Panc1 (cell line): ENCODE measurements around the gene OR13C2. TPM values are rescaled to one million over a fixed set of nuclear protein-coding genes. Genes with fewer than 3 reads are reported as not detected.

Source experiments
- ATAC-seq: fragments of 200-7000 bp; cut with Tn5 transposase; 2 replicates; pipeline ENCODE4 v1.9.1; 2020; ENCODE audit warnings: mild to moderate bottlenecking, moderate library complexity
- BruUV-seq: library from RNA; stranded (reverse); fragments of 400-500 nt; replicated peaks from 2 replicates; lab custom pipeline; 2021; lab: Mats Ljungman, UMichigan
- CTCF ChIA-PET: fragments of 300-600 bp; sonication (Branson Sonifier 250); formaldehyde crosslinking; loops from one replicate; lab custom pipeline; 2022; ENCODE audit warnings: antibody characterized with exemption; lab: Charles Lee
- POLR2A ChIA-PET: fragments of 300-600 bp; sonication (Branson Sonifier 250); formaldehyde crosslinking; loops from one replicate; lab custom pipeline; 2022; ENCODE audit warnings: antibody characterized with exemption; lab: Charles Lee
- DNase-seq: peaks from one replicate; pipeline ENCODE4 v3.0.0-alpha.2; 2010; ENCODE audit warnings: low read depth, low spot score
- H3K27ac ChIP-seq: 2 replicates; pipeline ENCODE4 v1.5.1; 2011; ENCODE audit warnings: mild to moderate bottlenecking, low read length, inconsistent platforms
- H3K27me3 ChIP-seq: fragments of 200-500 bp; sonication (Bioruptor generic); 2 replicates; pipeline ENCODE4 v1.6.0; 2014; ENCODE audit warnings: low read length, inconsistent platforms; ENCODE audit not compliant: control insufficient read depth, insufficient read depth
- H3K36me3 ChIP-seq: fragments of 200-500 bp; sonication (Bioruptor generic); 2 replicates; pipeline ENCODE4 v1.5.1; 2014; ENCODE audit warnings: inconsistent platforms, mild to moderate bottlenecking, low read length, moderate library complexity; ENCODE audit not compliant: control insufficient read depth, insufficient read depth
- H3K4me1 ChIP-seq: 2 replicates; pipeline ENCODE4 v1.5.1; 2011; ENCODE audit warnings: inconsistent platforms, mild to moderate bottlenecking, low read length, moderate library complexity; ENCODE audit not compliant: control insufficient read depth, insufficient read depth
- H3K4me3 ChIP-seq, 2 experiments: 2 replicates each; pipeline ENCODE4 v1.5.1; 2011 to 2012; ENCODE audit warnings: low read depth in 2 of 2, low read length in 2 of 2, mild to moderate bottlenecking in 2 of 2, inconsistent platforms in 1 of 2, moderate library complexity in 1 of 2
- H3K9me3 ChIP-seq: fragments of 200-500 bp; sonication (Bioruptor generic); 2 replicates; pipeline ENCODE4 v1.5.1; 2014; ENCODE audit warnings: low read depth, mild to moderate bottlenecking, inconsistent platforms, low read length, moderate library complexity; ENCODE audit not compliant: control insufficient read depth, insufficient read depth
- CTCF ChIP-seq: fragments of 450-650 bp; IDR thresholded peaks from 2 replicates; pipeline ENCODE4 v1.5.1; 2017; ENCODE audit warnings: mild to moderate bottlenecking
- POLR2AphosphoS5 ChIP-seq: IDR thresholded peaks from 2 replicates; pipeline ENCODE4 v1.6.1; 2012; ENCODE audit warnings: mild to moderate bottlenecking, low read depth, low read length, moderate library complexity
- REST ChIP-seq, 2 experiments: IDR thresholded peaks; 2 replicates each; pipeline ENCODE4 v1.6.1; 2011 to 2012; ENCODE audit warnings: low read depth in 2 of 2, control low read depth in 1 of 2, low read length in 1 of 2, mild to moderate bottlenecking in 1 of 2, moderate library complexity in 1 of 2; ENCODE audit not compliant: insufficient read depth in 1 of 2
- SIN3A ChIP-seq: IDR thresholded peaks from 2 replicates; pipeline ENCODE4 v1.6.1; 2012; ENCODE audit warnings: low read depth, mild to moderate bottlenecking, low read length, moderate library complexity, borderline replicate concordance; ENCODE audit not compliant: insufficient read depth
- TCF7L2 ChIP-seq: IDR thresholded peaks from 2 replicates; pipeline ENCODE4 v1.6.1; 2011; ENCODE audit warnings: mild to moderate bottlenecking, low read depth, low read length, inconsistent platforms
- in situ Hi-C: cut with HindIII; loops from 2 replicates; pipeline ENCODE4 v1.10.0; 2016; ENCODE audit warnings: low sequenced_read_pairs, low pct_unique_long_range_greater_than_20kb
- intact Hi-C: fragments of 100-400 bp; cut with micrococcal nuclease; formaldehyde crosslinking; loops from one replicate; pipeline ENCODE4 v1.10.0; 2022; ENCODE audit not compliant: unreplicated experiment
- total RNA-seq: library from RNA; stranded (reverse); gene quantifications from one replicate; pipeline ENCODE4 v1.2.1, GENCODE V29; 2021; ENCODE audit not compliant: unreplicated experiment

Gene OR13C2
- total RNA-seq, 1 experiment from 2014 or later: not detected

- in situ Hi-C loops: no loop called here
- Histone ChIP-seq H3K4me3 (no peak overlapping the region), H3K27ac (no peak overlapping the region), H3K9me3 (no peaks in the 10 kb centered on the region), H3K27me3 (no peaks in the 10 kb centered on the region), H3K4me1 (no peaks in the 10 kb centered on the region), H3K36me3 (no peaks in the 10 kb centered on the region)
- TF ChIP-seq REST (IDR thresholded peaks at IDR 0.05; ENCODE audit: insufficient read depth in 1 of 2, low read depth in 2 of 2, low read length in 1 of 2): no peak
- no peak for TF ChIP-seq TCF7L2
- no peak for TF ChIP-seq SIN3A
- no peak for TF ChIP-seq POLR2AphosphoS5
- no peak for TF ChIP-seq CTCF
- POLR2A ChIA-PET: no interaction called here
- ATAC-seq (no peak), DNase-seq (no peak)
- intact Hi-C loops: no loop called here
- BruUV-seq: no TSS peak
- CTCF ChIA-PET: no interaction called here
Measured at GRCh38 chr9:104580562-104580961, 24.9 kb downstream of the OR13C2 start.

- Histone ChIP-seq H3K9me3 (no peaks in the 10 kb centered on the region), H3K27me3 (no peaks in the 10 kb centered on the region), H3K36me3 (no peaks in the 10 kb centered on the region), H3K4me1 (no peaks in the 10 kb centered on the region), H3K27ac (no peak overlapping the region), H3K4me3 (no peak overlapping the region)
- intact Hi-C loops (no loop called here), in situ Hi-C loops (no loop called here)
- ChIA-PET CTCF (no interaction called here), POLR2A (no interaction called here)
- TF ChIP-seq TCF7L2 (no peak), SIN3A (no peak), REST (IDR thresholded peaks at IDR 0.05; ENCODE audit: insufficient read depth in 1 of 2, low read depth in 2 of 2, low read length in 1 of 2) (no peak), CTCF (no peak), POLR2AphosphoS5 (no peak)
- ATAC-seq: no peak
- no TSS peak for BruUV-seq
- DNase-seq: no peak
Measured at GRCh38 chr9:104577263-104577662, 28.2 kb downstream of the OR13C2 start.
